GM12878 (cell line): ENCODE results near the gene PJA2. TPM values are rescaled to one million over a fixed set of nuclear protein-coding genes. Genes with fewer than 3 reads are reported as not detected.

Source experiments
- BMI1 ChIP-seq: fragments of 450-650 bp; IDR thresholded peaks from 2 replicates; pipeline ENCODE4 v1.6.1; 2016; ENCODE audit warnings: mild to moderate bottlenecking, moderate library complexity, borderline replicate concordance
- CEBPZ ChIP-seq: fragments of 150-350 bp; IDR thresholded peaks from 2 replicates; pipeline ENCODE4 v1.6.1; 2016; ENCODE audit warnings: low read depth, low read length
- CTCF ChIP-seq, 3 experiments: IDR thresholded peaks in 2 of 3; conservative IDR thresholded peaks in 1 of 3; 2 replicates each; pipeline ENCODE4 v1.5.1; 2011; ENCODE audit warnings: low read depth in 3 of 3, low read length in 3 of 3, mild to moderate bottlenecking in 3 of 3, control low read depth in 2 of 3, moderate library complexity in 2 of 3, inconsistent platforms in 1 of 3, mixed read lengths in 1 of 3; ENCODE audit not compliant: control insufficient read depth in 2 of 3, insufficient read depth in 1 of 3; ENCODE audit errors: extremely low read depth in 1 of 3
- E2F4 ChIP-seq: IDR thresholded peaks from 2 replicates; pipeline ENCODE4 v1.6.1; 2012; ENCODE audit warnings: low read depth, low read length, improper control_type of control experiment
- ELK1 ChIP-seq: IDR thresholded peaks from 2 replicates; pipeline ENCODE4 v1.6.1; 2012; ENCODE audit warnings: low read depth, low read length, improper control_type of control experiment
- NFXL1 ChIP-seq: fragments of 450-650 bp; IDR thresholded peaks from 2 replicates; pipeline ENCODE4 v1.6.1; 2017; ENCODE audit warnings: antibody characterized with exemption, mild to moderate bottlenecking, borderline replicate concordance
- RUNX3 ChIP-seq: IDR thresholded peaks from 2 replicates; pipeline ENCODE4 v1.6.1; 2012; ENCODE audit warnings: low read length, inconsistent platforms
- SKIL ChIP-seq: fragments of 450-650 bp; IDR thresholded peaks from 2 replicates; pipeline ENCODE4 v1.6.1; 2017; ENCODE audit warnings: mild to moderate bottlenecking, low read depth, inconsistent platforms; ENCODE audit not compliant: poor library complexity, severe bottlenecking
- polyA plus RNA-seq, 11 experiments: library from polyadenylated mRNA; depleted of rRNA in 4 of 11; unstranded in 6 of 11; stranded (reverse) in 5 of 11; fragments of >200 nt; fragmentation: Nextera tagmentation in 4 of 11; fragmentation: Illumina TruSeq in 1 of 11; extraction: Ambion mirVana in 4 of 11; extraction: Trizol in 1 of 11; gene quantifications; 1 replicate in 1 of 11; 2 replicates in 10 of 11; pipeline versions ENCODE4 v1.2.1 to v1.2.3, GENCODE V29; 2011 to 2016; ENCODE audit warnings: inconsistent platforms in 2 of 11, missing spikeins in 2 of 11, low read depth in 1 of 11
- total RNA-seq, 4 experiments: library from RNA; depleted of rRNA in 3 of 4; stranded (reverse); fragments of >200 nt in 3 of 4; fragmentation: Illumina TruSeq in 1 of 4; extraction: Trizol in 1 of 4; gene quantifications; 2 replicates each; pipeline versions ENCODE4 v1.2.1 to v1.2.3, GENCODE V29; 2013 to 2021

Gene PJA2
- total and polyA plus RNA-seq, 10 of the 15 experiments (the other 5 are each of a cell fraction or from before 2014, with no cell fraction given): 27.8 to 93.4 (median 47.8) TPM

GRCh38 chr5:109412981-109413402 is 3.2 kb upstream of the PJA2 start (continued):
- no peak for TF ChIP-seq E2F4
- TF ChIP-seq NFXL1: no peak
- TF ChIP-seq SKIL: no peak
- TF ChIP-seq BMI1: no peak
- no peak for TF ChIP-seq ELK1
- TF ChIP-seq CEBPZ: no peak
- TF ChIP-seq CTCF (IDR thresholded peaks at IDR 0.05 in 2 of 3, conservative IDR thresholded peaks at IDR 0.05 in 1 of 3; ENCODE audit: control insufficient read depth in 2 of 3, extremely low read depth in 1 of 3, insufficient read depth in 1 of 3, low read depth in 3 of 3, low read length in 3 of 3): 0 out of 6 replicates have a peak, but pooled peaks of 1 of the 3 experiments have one; percentile 5
- TF ChIP-seq RUNX3: 0 out of 2 replicates have a peak, but pooled peaks have one; percentile 6
